Measurements from ENCODE around the gene STXBP6. TPM values are rescaled to one million over a fixed set of nuclear protein-coding genes. Genes with fewer than 3 reads are reported as not detected.

The STXBP6 gene
- total and polyA plus RNA-seq, 2 of the 13 experiments (the other 11 are each of a cell fraction or from before 2014, with no cell fraction given) = 35.3 to 42.8 TPM

- TF ChIP-seq MZF1 (CRISPR knock-in tag; IDR thresholded peaks at IDR 0.05; ENCODE audit: borderline replicate concordance) (no peak), GTF3A (CRISPR knock-in tag; conservative IDR thresholded peaks at IDR 0.05) (0 out of 2 replicates have a peak, but pooled peaks have one; percentile 31), FLYWCH1 (CRISPR knock-in tag; IDR thresholded peaks at IDR 0.05) (no peak), SMAD9 (CRISPR knock-in tag; IDR thresholded peaks at IDR 0.05) (no peak), PCBP2 (optimal IDR thresholded peaks at IDR 0.05; ENCODE audit: low read depth, low read length, poor library complexity, severe bottlenecking) (no peak), ZFP62 (CRISPR knock-in tag; IDR thresholded peaks at IDR 0.05) (no peak), ZBTB20 (CRISPR knock-in tag; IDR thresholded peaks at IDR 0.05; ENCODE audit: borderline replicate concordance, low read depth) (no peak), NFKB2 (CRISPR knock-in tag; IDR thresholded peaks at IDR 0.05; ENCODE audit: borderline replicate concordance) (0 out of 2 replicates have a peak, but pooled peaks have one; percentile 3), MTA3 (CRISPR knock-in tag; IDR thresholded peaks at IDR 0.05) (no peak), ZNF446 (CRISPR knock-in tag; IDR thresholded peaks at IDR 0.05) (no peak), KLF13 (CRISPR knock-in tag; IDR thresholded peaks at IDR 0.05) (no peak), PREB (CRISPR knock-in tag; IDR thresholded peaks at IDR 0.05) (no peak), AKNA (CRISPR knock-in tag; IDR thresholded peaks at IDR 0.05; ENCODE audit: borderline replicate concordance) (no peak; the same call in 1 of the 2 replicates), ZNF484 (CRISPR knock-in tag; IDR thresholded peaks at IDR 0.05; ENCODE audit: borderline replicate concordance, low read depth) (no peak), ZNF775 (CRISPR knock-in tag; IDR thresholded peaks at IDR 0.05; ENCODE audit: borderline replicate concordance) (peak; percentile 59; the same call in 1 of the 2 replicates), FOXO1 (CRISPR knock-in tag; IDR thresholded peaks at IDR 0.05) (peak; percentile 75), STAT5B (CRISPR knock-in tag; IDR thresholded peaks at IDR 0.05) (peak; percentile 8; the same call in 1 of the 2 replicates), CEBPB (IDR thresholded peaks at IDR 0.05; ENCODE audit: borderline replicate concordance, low read depth, low read length) (no peak), ZNF430 (CRISPR knock-in tag; IDR thresholded peaks at IDR 0.05) (no peak), ZFP36L1 (CRISPR knock-in tag; IDR thresholded peaks at IDR 0.05) (no peak), ZBTB3 (CRISPR knock-in tag; IDR thresholded peaks at IDR 0.05; ENCODE audit: borderline replicate concordance, low read depth) (0 out of 2 replicates have a peak, but pooled peaks have one; percentile 12)
- TF ChIP-seq, protein P1, sequence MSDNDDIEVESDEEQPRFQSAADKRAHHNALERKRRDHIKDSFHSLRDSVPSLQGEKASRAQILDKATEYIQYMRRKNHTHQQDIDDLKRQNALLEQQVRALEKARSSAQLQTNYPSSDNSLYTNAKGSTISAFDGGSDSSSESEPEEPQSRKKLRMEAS (IDR thresholded peaks at IDR 0.05) = no peak
Measured at GRCh38 chr14:24817212-24818057, 232.5 kb downstream of the STXBP6 start (continued).

Measured in HepG2 (cell line).